HepG2 (cell line): ENCODE measurements around the gene PDGFD. TPM values are rescaled to one million over a fixed set of nuclear protein-coding genes. Genes with fewer than 3 reads are reported as not detected.

Source experiments
- ATAC-seq: fragments of 200-7000 bp; cut with Tn5 transposase; 3 replicates; pipeline ENCODE4 v1.9.1; 2020; ENCODE audit warnings: mild to moderate bottlenecking, moderate library complexity
- BruUV-seq: library from RNA; stranded (reverse); fragments of 400-500 nt; replicated peaks from 2 replicates; lab custom pipeline; 2021; lab: Mats Ljungman, UMichigan
- CTCF ChIA-PET: fragments of 300-600 bp; formaldehyde crosslinking; extraction: SDS; loops from one replicate; lab custom pipeline; 2021; ENCODE audit warnings: low total read pairs, inconsistent platforms, low intra/inter-chr PET ratio; lab: Yijun Ruan, JAX
- POLR2A ChIA-PET: fragments of 350-600 bp; sonication (Branson Sonifier 250); formaldehyde crosslinking; loops from one replicate; lab custom pipeline; 2020; ENCODE audit warnings: antibody characterized with exemption, inconsistent platforms; lab: Yijun Ruan, JAX
- DNase-seq: peaks from one replicate; pipeline ENCODE4 v3.0.0-alpha.2; 2015; ENCODE audit warnings: low spot score
- FAIRE-seq: peaks from 3 replicates; lab custom pipeline; 2011; peaks lifted over from hg19 to GRCh38; lab: Jason Lieb, UNC
- H2AFZ ChIP-seq: one replicate; pipeline ENCODE4 v1.6.1; 2011; ENCODE audit warnings: low read length, inconsistent platforms
- H3K27ac ChIP-seq: fragments of 300-600 bp; 3 replicates; pipeline ENCODE4 v1.8.0; 2011; ENCODE audit warnings: mixed run types, mild to moderate bottlenecking, mixed read lengths, low read length, inconsistent platforms; ENCODE audit not compliant: insufficient read depth; ENCODE audit errors: extremely low read length
- H3K27me3 ChIP-seq, 2 experiments: fragments of 200-600 bp in 1 of 2; 2 replicates in 1 of 2; 3 replicates in 1 of 2; pipeline versions ENCODE4 v1.6.0 to v1.8.0; 2011; ENCODE audit warnings: low read length in 2 of 2, mild to moderate bottlenecking in 2 of 2, moderate library complexity in 2 of 2, inconsistent platforms in 1 of 2; ENCODE audit not compliant: insufficient read depth in 2 of 2, control insufficient read depth in 1 of 2
- H3K36me3 ChIP-seq, 2 experiments: fragments of 200-600 bp in 1 of 2; replicated peaks in 1 of 2; 2 replicates in 1 of 2; 3 replicates in 1 of 2; pipeline versions ENCODE4 v1.5.1 to v1.8.0; 2011; ENCODE audit warnings: low read length in 2 of 2, inconsistent platforms in 1 of 2; ENCODE audit not compliant: insufficient read depth in 2 of 2, control insufficient read depth in 1 of 2
- H3K4me1 ChIP-seq: 2 replicates; pipeline ENCODE4 v1.5.1; 2012; ENCODE audit warnings: low read length, inconsistent platforms; ENCODE audit not compliant: insufficient read depth
- H3K4me2 ChIP-seq: 2 replicates; pipeline ENCODE4 v1.6.0; 2011; ENCODE audit warnings: low read depth, low read length, inconsistent platforms
- H3K4me3 ChIP-seq, 3 experiments: fragments of 200-600 bp in 1 of 3; sonication (generic), shearing (Covaris generic) in 1 of 3; replicated peaks in 1 of 3; 2 replicates each; pipeline ENCODE4 v1.5.1; 2011 to 2016; ENCODE audit warnings: low read length in 3 of 3, inconsistent platforms in 2 of 3, low read depth in 2 of 3, mild to moderate bottlenecking in 2 of 3, control low read depth in 1 of 3, mixed read lengths in 1 of 3; ENCODE audit not compliant: insufficient read depth in 1 of 3
- H3K79me2 ChIP-seq: one replicate; pipeline ENCODE4 v1.6.1; 2011; ENCODE audit warnings: low read length, inconsistent platforms; ENCODE audit not compliant: insufficient read depth
- H3K9ac ChIP-seq: 2 replicates; pipeline ENCODE4 v1.6.0; 2011; ENCODE audit warnings: mild to moderate bottlenecking, low read depth, low read length, inconsistent platforms; ENCODE audit not compliant: insufficient read depth
- H3K9me3 ChIP-seq: 2 replicates; pipeline ENCODE4 v1.5.1; 2012; ENCODE audit warnings: mild to moderate bottlenecking, low read length
- H4K20me1 ChIP-seq: 2 replicates; pipeline ENCODE4 v1.6.0; 2011; ENCODE audit warnings: inconsistent platforms, mild to moderate bottlenecking, low read length, moderate library complexity; ENCODE audit not compliant: insufficient read depth
- CC2D1A ChIP-seq: sonication (generic); formaldehyde crosslinking; IDR thresholded peaks from 2 replicates; pipeline ENCODE4 v1.8.1; 2023; ENCODE audit warnings: mild to moderate bottlenecking, missing genetic modification reagents
- DPF2 ChIP-seq: sonication (generic); formaldehyde crosslinking; IDR thresholded peaks from 2 replicates; pipeline ENCODE4 v1.4.0; 2020; ENCODE audit warnings: mild to moderate bottlenecking, low read depth, missing genetic modification reagents, borderline replicate concordance
- FOXC1 ChIP-seq: sonication (generic); formaldehyde crosslinking; IDR thresholded peaks from 2 replicates; pipeline ENCODE4 v1.8.0; 2022; ENCODE audit warnings: mild to moderate bottlenecking, missing genetic modification reagents, borderline replicate concordance
- FOXM1 ChIP-seq: sonication (generic); formaldehyde crosslinking; IDR thresholded peaks from 2 replicates; pipeline ENCODE4 v1.5.0; 2020; ENCODE audit warnings: missing genetic modification reagents
- HMG20B ChIP-seq: conservative IDR thresholded peaks from 2 replicates; pipeline ENCODE4 v1.6.1; 2016; ENCODE audit warnings: missing genetic modification reagents, missing compliant biosample characterization
- MLX ChIP-seq: IDR thresholded peaks from 2 replicates; pipeline ENCODE4 v1.6.1; 2016
- MLXIP ChIP-seq: sonication (generic); formaldehyde crosslinking; IDR thresholded peaks from 2 replicates; pipeline ENCODE4 v1.9.0; 2021; ENCODE audit warnings: missing genetic modification reagents, borderline replicate concordance
- U2AF2 ChIP-seq: fragments of 200-400 bp; formaldehyde crosslinking; IDR thresholded peaks from 2 replicates; pipeline ENCODE4 v1.6.1; 2017; ENCODE audit warnings: low read depth, mild to moderate bottlenecking, low read length
- YY1 ChIP-seq: IDR thresholded peaks from 2 replicates; pipeline ENCODE4 v1.6.1; 2011; ENCODE audit warnings: low read length, low read depth, moderate library complexity, mild to moderate bottlenecking; ENCODE audit not compliant: insufficient read depth, insufficient replicate concordance
- ZC3H4 ChIP-seq: sonication (generic); formaldehyde crosslinking; IDR thresholded peaks from 2 replicates; pipeline ENCODE4 v1.4.0; 2020; ENCODE audit warnings: missing genetic modification reagents, borderline replicate concordance
- ZFP91 ChIP-seq: sonication (generic); formaldehyde crosslinking; IDR thresholded peaks from 2 replicates; pipeline ENCODE4 v1.9.0; 2022; ENCODE audit warnings: missing genetic modification reagents, mild to moderate bottlenecking, borderline replicate concordance
- ZKSCAN8 ChIP-seq: IDR thresholded peaks from 2 replicates; pipeline ENCODE4 v1.6.1; 2016; ENCODE audit warnings: borderline replicate concordance, missing genetic modification reagents, missing compliant biosample characterization
- ZMYM4 ChIP-seq: sonication (generic); formaldehyde crosslinking; IDR thresholded peaks from 2 replicates; pipeline ENCODE4 v1.8.1; 2023; ENCODE audit warnings: mild to moderate bottlenecking, missing genetic modification reagents
- ZNF12 ChIP-seq: sonication (generic); formaldehyde crosslinking; IDR thresholded peaks from 2 replicates; pipeline ENCODE4 v1.5.0; 2020; ENCODE audit warnings: missing genetic modification reagents
- ZNF263 ChIP-seq: sonication (generic); formaldehyde crosslinking; IDR thresholded peaks from 2 replicates; pipeline ENCODE4 v1.4.0; 2020; ENCODE audit warnings: missing genetic modification reagents
- ZNF30 ChIP-seq: sonication (generic); formaldehyde crosslinking; IDR thresholded peaks from 2 replicates; pipeline ENCODE4 v1.5.0; 2020; ENCODE audit warnings: mild to moderate bottlenecking, missing genetic modification reagents
- ZNF460 ChIP-seq: sonication (generic); formaldehyde crosslinking; IDR thresholded peaks from 2 replicates; pipeline ENCODE4 v1.5.1; 2020; ENCODE audit warnings: missing genetic modification reagents, mild to moderate bottlenecking, borderline replicate concordance
- WGBS: methylation state at CpG from one replicate; pipeline ENCODE4 v1.1.6; 2017; ENCODE audit warnings: low lambda C conversion rate; 5-methylcytosine and 5-hydroxymethylcytosine counted together
- in situ Hi-C: cut with HindIII; loops from 2 replicates; pipeline ENCODE4 v1.10.0; 2017; ENCODE audit warnings: low pct_unique_long_range_greater_than_20kb; ENCODE audit not compliant: extremely low pct_ligation_motif_present
- intact Hi-C: fragments of 100-400 bp; cut with micrococcal nuclease; formaldehyde crosslinking; loops from one replicate; pipeline ENCODE4 v1.10.0; 2022; ENCODE audit not compliant: unreplicated experiment
- polyA plus RNA-seq, 8 experiments: library from polyadenylated mRNA; depleted of rRNA in 3 of 8; stranded (reverse) in 7 of 8; unstranded in 1 of 8; fragments of >200 nt; fragmentation: Illumina TruSeq in 4 of 8; extraction: Trizol in 4 of 8; gene quantifications; 2 replicates each; pipeline versions ENCODE4 v1.2.1 to v1.2.3, GENCODE V29; 2011 to 2016; ENCODE audit warnings: low read depth in 4 of 8, missing spikeins in 1 of 8, mixed read lengths in 1 of 8; ENCODE audit not compliant: insufficient read depth in 1 of 8
- total RNA-seq, 5 experiments: library from RNA; depleted of rRNA; stranded (reverse); fragments of >200 nt; fragmentation: Illumina TruSeq; extraction: Trizol; gene quantifications; 2 replicates each; pipeline ENCODE4 v1.2.3, GENCODE V29; 2016; ENCODE audit warnings: low read depth in 1 of 5
- TF ChIP-seq, protein P1 (sequence below): sonication (generic); formaldehyde crosslinking; IDR thresholded peaks from 2 replicates; pipeline ENCODE4 v1.5.1; 2020; ENCODE audit warnings: missing genetic modification reagents, mild to moderate bottlenecking, borderline replicate concordance

PDGFD gene
- total and polyA plus RNA-seq, 2 of the 13 experiments (the other 11 are each of a cell fraction or from before 2014, with no cell fraction given): 0.09 to 0.29 TPM

DNA sequence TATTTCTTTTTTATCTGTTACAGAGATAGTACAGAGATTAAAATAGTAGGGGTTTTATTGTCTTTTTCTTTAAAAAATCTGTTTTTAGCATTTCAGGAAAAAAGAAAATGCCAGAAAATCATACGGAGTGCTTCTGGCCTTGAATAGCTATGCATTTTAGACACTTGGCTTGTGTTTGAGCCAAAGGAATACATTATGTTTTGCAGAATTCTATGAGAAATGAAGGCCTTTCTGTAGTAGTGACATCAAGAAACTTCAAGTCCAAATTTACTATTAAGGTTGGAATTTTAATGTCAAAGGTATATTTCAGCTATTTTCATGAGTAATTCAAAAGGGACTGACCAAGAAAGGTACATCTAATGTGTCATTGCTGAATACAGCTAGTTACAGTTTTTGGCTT is 183.8 kb downstream of the PDGFD start:
- Histone ChIP-seq H3K9ac (no peak overlapping the region), H4K20me1 (no peaks in the 10 kb centered on the region), H3K9me3 (0 out of 2 replicates have a peak, but pooled peaks cover 11% of the 10 kb centered on the region), H3K4me2 (no peak overlapping the region), H3K4me1 (no peaks in the 10 kb centered on the region), H3K27ac (no peak overlapping the region), H2AFZ (no peak overlapping the region), H3K4me3 (no peak overlapping the region), H3K36me3 (no peaks in the 10 kb centered on the region), H3K27me3 (no peaks in the 10 kb centered on the region), H3K79me2 (no peaks in the 10 kb centered on the region)
- no peak for DNase-seq
- CTCF ChIA-PET: no interaction called here
- POLR2A ChIA-PET: no interaction called here
- intact Hi-C loops: no loop called here
- in situ Hi-C loops: no loop called here
- TF ChIP-seq ZC3H4 (CRISPR knock-in tag) (no peak), YY1 (no peak), ZMYM4 (CRISPR knock-in tag) (no peak), MLXIP (CRISPR knock-in tag) (no peak), ZKSCAN8 (CRISPR knock-in tag) (no peak), MLX (CRISPR knock-in tag) (no peak), ZNF30 (CRISPR knock-in tag) (no peak), FOXM1 (CRISPR knock-in tag) (no peak), ZNF263 (CRISPR knock-in tag) (no peak), FOXC1 (CRISPR knock-in tag) (no peak), CC2D1A (CRISPR knock-in tag) (no peak), ZFP91 (CRISPR knock-in tag) (no peak), ZNF12 (CRISPR knock-in tag) (no peak), HMG20B (CRISPR knock-in tag) (no peak), U2AF2 (no peak), DPF2 (CRISPR knock-in tag) (no peak), ZNF460 (CRISPR knock-in tag) (no peak)
- TF ChIP-seq, protein P1, sequence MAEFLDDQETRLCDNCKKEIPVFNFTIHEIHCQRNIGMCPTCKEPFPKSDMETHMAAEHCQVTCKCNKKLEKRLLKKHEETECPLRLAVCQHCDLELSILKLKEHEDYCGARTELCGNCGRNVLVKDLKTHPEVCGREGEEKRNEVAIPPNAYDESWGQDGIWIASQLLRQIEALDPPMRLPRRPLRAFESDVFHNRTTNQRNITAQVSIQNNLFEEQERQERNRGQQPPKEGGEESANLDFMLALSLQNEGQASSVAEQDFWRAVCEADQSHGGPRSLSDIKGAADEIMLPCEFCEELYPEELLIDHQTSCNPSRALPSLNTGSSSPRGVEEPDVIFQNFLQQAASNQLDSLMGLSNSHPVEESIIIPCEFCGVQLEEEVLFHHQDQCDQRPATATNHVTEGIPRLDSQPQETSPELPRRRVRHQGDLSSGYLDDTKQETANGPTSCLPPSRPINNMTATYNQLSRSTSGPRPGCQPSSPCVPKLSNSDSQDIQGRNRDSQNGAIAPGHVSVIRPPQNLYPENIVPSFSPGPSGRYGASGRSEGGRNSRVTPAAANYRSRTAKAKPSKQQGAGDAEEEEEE (CRISPR knock-in tag): no peak
- WGBS: 0% methylated on average over 1 of the region's 1 CpG
- BruUV-seq: no TSS peak
- no peak for FAIRE-seq
- ATAC-seq: no peak
